ENCODE measurements around the gene CLEC3B.
"Not testable (repeated sequence)": the region's sequence is repeated elsewhere in the genome, so short reads cannot be mapped to it uniquely, and the experiment has no call there.

CLEC3B gene

DNA sequence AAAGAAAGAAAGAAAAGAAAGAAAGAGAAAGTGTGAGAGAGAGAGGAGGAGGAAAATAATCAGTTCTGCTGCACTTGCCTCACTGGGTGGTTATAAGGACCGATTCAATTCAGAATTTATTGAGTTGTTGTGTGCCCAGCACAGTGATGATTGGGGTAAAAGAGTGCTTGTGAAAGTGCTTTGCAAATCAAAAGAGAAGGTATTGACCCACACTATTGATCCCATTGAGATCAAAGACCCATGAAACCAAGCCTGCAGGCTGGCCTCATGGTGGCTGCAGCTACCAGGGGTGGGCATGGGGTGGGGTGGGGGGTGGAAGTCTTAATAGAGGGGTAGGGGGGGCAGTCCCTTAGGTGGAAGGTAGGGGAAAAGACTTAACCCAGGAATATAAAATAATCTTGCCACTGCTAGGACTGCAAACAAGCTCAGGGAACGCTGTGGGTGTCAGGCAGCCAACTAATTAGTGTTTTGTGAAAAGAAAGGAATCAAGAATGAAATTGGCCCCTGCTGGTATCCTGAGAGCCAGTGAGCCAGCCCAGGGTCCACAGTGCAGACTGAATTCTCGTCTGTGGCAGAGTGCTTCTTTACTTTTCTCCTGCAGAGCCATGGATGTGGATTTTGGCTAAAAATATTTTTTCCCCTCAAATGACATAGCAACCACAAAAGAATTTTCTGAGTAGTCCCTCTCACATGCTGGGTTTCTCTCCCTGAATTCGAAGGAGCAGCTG is 34.2 kb downstream of the CLEC3B start:
- no peaks in the 10 kb centered on the region for H3K36me3 Mint-ChIP-seq
- peaks cover 27% of the 10 kb centered on the region for H3K27me3 Mint-ChIP-seq
- no peak overlapping the region for H3K27ac Mint-ChIP-seq
- no peak for ATAC-seq
- H3K4me1 Mint-ChIP-seq: no peaks in the 10 kb centered on the region
- no peak overlapping the region for H3K4me3 Mint-ChIP-seq
- H3K9me3 Mint-ChIP-seq: no peaks in the 10 kb centered on the region

- H3K27me3 Mint-ChIP-seq: peaks cover 35% of the 10 kb centered on the region
- H3K27ac Mint-ChIP-seq: no peak overlapping the region
- H3K9me3 Mint-ChIP-seq: no peaks in the 10 kb centered on the region
- H3K4me3 Mint-ChIP-seq: no peak overlapping the region
- H3K4me1 Mint-ChIP-seq: no peaks in the 10 kb centered on the region
- H3K36me3 Mint-ChIP-seq: no peaks in the 10 kb centered on the region
- ATAC-seq: no peak
Observed at GRCh38 chr3:45062697-45063070, 36.6 kb downstream of the CLEC3B start.

GRCh38 chr3:45064512-45065372 is 38.6 kb downstream of the CLEC3B start:
- Mint-ChIP-seq H3K9me3 (no peaks in the 10 kb centered on the region), H3K4me1 (no peaks in the 10 kb centered on the region), H3K27ac (no peak overlapping the region), H3K27me3 (peaks cover 39% of the 10 kb centered on the region), H3K36me3 (no peaks in the 10 kb centered on the region), H3K4me3 (no peak overlapping the region)
- no peak for ATAC-seq

DNA sequence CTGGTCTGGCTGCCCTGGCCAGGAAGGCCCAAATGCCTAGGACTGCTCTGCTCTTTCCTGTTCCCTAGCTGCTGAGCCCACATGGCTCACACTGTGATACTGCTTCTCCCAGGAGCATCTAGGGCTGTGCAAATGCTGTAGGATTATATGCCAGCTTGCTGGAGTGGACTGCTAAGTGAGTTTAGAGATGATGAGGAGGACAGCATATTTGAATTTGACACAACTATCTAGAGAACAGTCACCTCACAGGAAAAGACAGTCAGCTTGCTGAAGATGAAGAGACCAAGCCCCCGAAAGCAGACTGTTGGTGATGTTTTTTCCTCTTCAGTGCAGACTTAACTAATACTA is 39.2 kb downstream of the CLEC3B start:
- no peaks in the 10 kb centered on the region for H3K9me3 Mint-ChIP-seq
- no peak for ATAC-seq
- no peaks in the 10 kb centered on the region for H3K4me1 Mint-ChIP-seq
- H3K27me3 Mint-ChIP-seq: peaks cover 33% of the 10 kb centered on the region
- no peaks in the 10 kb centered on the region for H3K36me3 Mint-ChIP-seq
- no peak overlapping the region for H3K4me3 Mint-ChIP-seq
- H3K27ac Mint-ChIP-seq: no peak overlapping the region

- Mint-ChIP-seq H3K36me3 (no peaks in the 10 kb centered on the region), H3K4me3 (no peak overlapping the region), H3K9me3 (no peaks in the 10 kb centered on the region), H3K4me1 (no peaks in the 10 kb centered on the region), H3K27ac (no peak overlapping the region), H3K27me3 (peaks cover 33% of the 10 kb centered on the region)
- no peak for ATAC-seq
Observed at GRCh38 chr3:45066109-45066801, 40.2 kb downstream of the CLEC3B start.

GRCh38 chr3:45067486-45067885 is 41.4 kb downstream of the CLEC3B start:
- no peaks in the 10 kb centered on the region for H3K9me3 Mint-ChIP-seq
- ATAC-seq: no peak
- peaks cover 33% of the 10 kb centered on the region for H3K27me3 Mint-ChIP-seq
- no peaks in the 10 kb centered on the region for H3K36me3 Mint-ChIP-seq
- H3K27ac Mint-ChIP-seq: no peak overlapping the region
- H3K4me1 Mint-ChIP-seq: no peaks in the 10 kb centered on the region
- no peak overlapping the region for H3K4me3 Mint-ChIP-seq

- Mint-ChIP-seq H3K4me3 (no peak overlapping the region), H3K27me3 (peaks cover 33% of the 10 kb centered on the region), H3K4me1 (no peaks in the 10 kb centered on the region), H3K9me3 (no peaks in the 10 kb centered on the region), H3K27ac (no peak overlapping the region), H3K36me3 (no peaks in the 10 kb centered on the region)
- no peak for ATAC-seq
Observed at GRCh38 chr3:45067941-45068340, 41.8 kb downstream of the CLEC3B start.

GRCh38 chr3:45071075-45071474 is 45.0 kb downstream of the CLEC3B start:
- no peak for ATAC-seq
- Mint-ChIP-seq H3K27ac (no peak overlapping the region), H3K36me3 (no peaks in the 10 kb centered on the region), H3K9me3 (no peaks in the 10 kb centered on the region), H3K4me1 (no peaks in the 10 kb centered on the region), H3K4me3 (no peak overlapping the region), H3K27me3 (peaks cover 40% of the 10 kb centered on the region)

DNA sequence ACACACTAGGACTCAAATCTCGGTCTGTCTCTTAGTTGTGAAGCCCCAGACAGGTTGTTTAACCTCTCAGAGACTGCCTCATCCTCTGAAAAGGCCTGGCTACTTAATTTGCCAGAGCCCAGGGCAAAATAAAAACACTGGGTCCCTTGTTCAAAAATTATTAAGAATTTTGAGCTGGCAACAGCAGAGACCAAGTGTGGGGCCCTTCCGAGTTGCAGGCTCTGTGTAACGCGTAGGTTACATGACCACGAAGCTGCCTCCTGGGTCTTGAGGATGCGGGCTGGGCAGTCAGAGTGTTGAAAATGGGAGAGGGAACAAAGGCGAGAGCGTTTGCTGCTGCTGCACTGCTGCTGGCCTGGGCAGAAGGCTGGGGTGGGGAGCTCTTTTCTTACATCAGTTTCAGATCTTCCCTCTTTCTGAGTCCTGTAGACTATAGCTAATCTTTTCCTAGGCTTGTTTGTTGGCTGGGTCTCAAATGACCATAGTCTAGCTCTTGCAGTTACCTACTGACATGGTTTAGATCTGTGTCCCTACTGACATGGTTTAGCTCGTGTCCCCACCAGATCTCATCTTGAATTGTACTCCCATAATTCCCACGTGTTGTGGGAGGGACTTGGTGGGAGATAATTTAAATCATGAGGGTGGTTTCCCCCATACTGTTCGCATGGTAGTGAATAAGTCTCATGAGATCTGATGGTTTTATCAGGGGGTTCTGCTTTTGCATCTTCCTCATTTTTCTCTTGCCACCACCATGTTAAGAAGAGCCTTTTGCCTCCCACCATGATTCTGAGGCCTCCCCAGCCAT is 49.9 kb downstream of the CLEC3B start:
- no peak overlapping the region for H3K27ac Mint-ChIP-seq
- no peak for ATAC-seq
- H3K9me3 Mint-ChIP-seq: no peaks in the 10 kb centered on the region
- H3K4me3 Mint-ChIP-seq: no peak overlapping the region
- H3K36me3 Mint-ChIP-seq: no peaks in the 10 kb centered on the region
- H3K4me1 Mint-ChIP-seq: no peaks in the 10 kb centered on the region
- peaks cover 13% of the 10 kb centered on the region for H3K27me3 Mint-ChIP-seq

- H3K27me3 Mint-ChIP-seq: peaks cover 13% of the 10 kb centered on the region
- H3K4me3 Mint-ChIP-seq, H3K9me3 Mint-ChIP-seq, H3K27ac Mint-ChIP-seq, ATAC-seq, H3K4me1 Mint-ChIP-seq, H3K36me3 Mint-ChIP-seq: not testable (repeated sequence)
Observed at GRCh38 chr3:45078256-45078655, 52.2 kb downstream of the CLEC3B start.

- Mint-ChIP-seq H3K27ac (no peak overlapping the region), H3K9me3 (no peaks in the 10 kb centered on the region), H3K4me3 (no peak overlapping the region), H3K4me1 (no peaks in the 10 kb centered on the region), H3K36me3 (no peaks in the 10 kb centered on the region), H3K27me3 (peaks cover 8% of the 10 kb centered on the region)
- no peak for ATAC-seq
Observed at GRCh38 chr3:45078910-45079522, 52.9 kb downstream of the CLEC3B start.

- ATAC-seq: no peak
- Mint-ChIP-seq H3K4me1 (no peaks in the 10 kb centered on the region), H3K36me3 (no peaks in the 10 kb centered on the region), H3K4me3 (no peak overlapping the region), H3K9me3 (no peaks in the 10 kb centered on the region), H3K27me3 (peaks cover under 1% of the 10 kb centered on the region), H3K27ac (no peak overlapping the region)
Observed at GRCh38 chr3:45079715-45080114, 53.6 kb downstream of the CLEC3B start.

DNA sequence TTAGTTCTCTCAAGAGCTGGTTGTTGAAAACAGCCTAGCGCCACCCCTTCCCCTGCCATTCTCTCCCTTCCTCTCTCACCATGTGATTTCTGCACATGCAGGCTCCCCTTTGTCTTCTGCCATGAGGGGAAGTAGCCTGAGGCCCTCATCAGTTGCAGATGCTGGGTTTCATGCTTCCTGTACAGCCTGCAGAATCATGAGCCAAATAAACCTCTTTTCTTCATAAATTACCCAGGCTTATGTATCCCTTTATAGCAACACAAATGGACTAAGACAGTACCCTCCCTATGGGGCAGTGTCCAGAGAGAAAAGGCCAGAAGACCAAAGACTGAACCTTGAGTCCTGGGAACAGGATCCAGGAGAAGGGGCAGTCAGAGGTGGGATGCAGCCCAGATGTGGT is 54.7 kb downstream of the CLEC3B start:
- no peak for ATAC-seq
- H3K27me3 Mint-ChIP-seq: no peaks in the 10 kb centered on the region
- H3K36me3 Mint-ChIP-seq: no peaks in the 10 kb centered on the region
- no peak overlapping the region for H3K27ac Mint-ChIP-seq
- no peaks in the 10 kb centered on the region for H3K4me1 Mint-ChIP-seq
- H3K9me3 Mint-ChIP-seq: no peaks in the 10 kb centered on the region
- H3K4me3 Mint-ChIP-seq: no peak overlapping the region

DNA sequence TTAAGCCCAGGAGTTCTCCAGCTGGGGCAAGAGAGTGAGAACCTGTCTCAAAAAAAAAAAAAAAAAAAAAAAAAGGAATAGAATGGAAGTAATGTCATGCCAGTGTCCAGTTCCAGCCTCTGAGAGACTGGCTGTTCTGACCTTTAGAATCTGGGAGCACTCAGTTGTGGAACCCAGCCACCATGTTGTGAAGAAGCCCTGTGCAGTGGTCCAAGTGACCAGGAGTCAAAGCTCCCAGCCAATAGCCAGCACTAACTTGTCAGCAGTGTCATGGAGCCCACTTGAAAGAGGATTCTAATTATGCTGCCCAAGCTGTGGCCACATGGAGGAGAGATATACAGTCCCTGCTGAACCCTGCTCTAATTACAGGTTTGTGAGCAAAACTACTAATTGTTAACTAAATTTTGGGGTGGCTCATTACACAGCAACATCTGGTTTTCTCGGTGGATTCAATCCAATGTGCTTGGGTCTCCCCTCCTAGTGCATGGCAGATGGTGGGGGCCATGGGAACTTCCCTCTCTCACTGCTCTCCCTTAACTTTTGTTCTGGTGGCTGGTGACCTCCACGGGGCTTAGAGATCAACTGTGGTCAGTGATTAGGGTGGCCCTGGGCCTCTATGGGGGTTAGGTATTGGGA is 55.5 kb downstream of the CLEC3B start:
- H3K27me3 Mint-ChIP-seq: no peaks in the 10 kb centered on the region
- no peaks in the 10 kb centered on the region for H3K4me1 Mint-ChIP-seq
- H3K36me3 Mint-ChIP-seq: no peaks in the 10 kb centered on the region
- no peak overlapping the region for H3K27ac Mint-ChIP-seq
- H3K4me3 Mint-ChIP-seq: no peak overlapping the region
- H3K9me3 Mint-ChIP-seq: no peaks in the 10 kb centered on the region
- ATAC-seq: no peak

Measured in stimulated activated memory B cell treated with anti-CD40 and anti-IgM and Interleukin-4, amounts not matched to agents 10 μg/mL and 1 μg/mL and 100 μg/mL, for 72 hours (primary cell).